ENCODE results near the gene LCN12. TPM values are rescaled to one million over a fixed set of nuclear protein-coding genes. Genes with fewer than 3 reads are reported as not detected.

The LCN12 gene
- total RNA-seq, 1 donor from 2014 or later: 1.2 TPM

- no peak overlapping the region for H3K4me3 ChIP-seq (ENCODE audit: low read depth, low read length)
- DNase-seq (ENCODE audit: low read depth): no peak
Observed at GRCh38 chr9:136927343-136928271, 24.5 kb upstream of the LCN12 start.

DNA sequence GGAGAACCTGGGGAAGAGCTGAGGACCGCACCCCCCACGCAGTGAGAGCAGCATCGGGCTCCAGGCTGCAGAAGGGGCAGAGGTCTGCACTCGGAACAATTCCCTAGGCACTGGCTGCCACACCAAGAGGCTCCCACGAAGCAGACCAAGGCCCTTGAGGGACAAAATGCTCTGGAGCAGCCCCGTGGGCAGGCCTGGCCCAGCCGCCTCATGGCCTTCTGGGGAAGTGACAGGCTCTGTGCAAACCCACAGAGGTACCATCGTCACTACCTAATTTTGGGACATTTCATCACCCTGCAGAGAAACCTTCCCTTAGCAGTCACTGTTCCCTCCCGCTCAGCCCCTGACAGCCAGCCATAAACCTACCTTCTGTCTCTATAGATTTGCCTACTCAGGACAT, 23.5 kb upstream of the LCN12 start:
- H3K4me3 ChIP-seq (ENCODE audit: low read depth, low read length): no peak overlapping the region
- TF ChIP-seq, protein P1, sequence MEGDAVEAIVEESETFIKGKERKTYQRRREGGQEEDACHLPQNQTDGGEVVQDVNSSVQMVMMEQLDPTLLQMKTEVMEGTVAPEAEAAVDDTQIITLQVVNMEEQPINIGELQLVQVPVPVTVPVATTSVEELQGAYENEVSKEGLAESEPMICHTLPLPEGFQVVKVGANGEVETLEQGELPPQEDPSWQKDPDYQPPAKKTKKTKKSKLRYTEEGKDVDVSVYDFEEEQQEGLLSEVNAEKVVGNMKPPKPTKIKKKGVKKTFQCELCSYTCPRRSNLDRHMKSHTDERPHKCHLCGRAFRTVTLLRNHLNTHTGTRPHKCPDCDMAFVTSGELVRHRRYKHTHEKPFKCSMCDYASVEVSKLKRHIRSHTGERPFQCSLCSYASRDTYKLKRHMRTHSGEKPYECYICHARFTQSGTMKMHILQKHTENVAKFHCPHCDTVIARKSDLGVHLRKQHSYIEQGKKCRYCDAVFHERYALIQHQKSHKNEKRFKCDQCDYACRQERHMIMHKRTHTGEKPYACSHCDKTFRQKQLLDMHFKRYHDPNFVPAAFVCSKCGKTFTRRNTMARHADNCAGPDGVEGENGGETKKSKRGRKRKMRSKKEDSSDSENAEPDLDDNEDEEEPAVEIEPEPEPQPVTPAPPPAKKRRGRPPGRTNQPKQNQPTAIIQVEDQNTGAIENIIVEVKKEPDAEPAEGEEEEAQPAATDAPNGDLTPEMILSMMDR (conservative IDR thresholded peaks at IDR 0.05; ENCODE audit: low read depth, low read length): no peak
- no peak for DNase-seq (ENCODE audit: low read depth)

More at GRCh38 chr9:136927343-136928271, 24.5 kb upstream of the LCN12 start:
- TF ChIP-seq, protein P1 (conservative IDR thresholded peaks at IDR 0.05; ENCODE audit: low read depth, low read length): no peak

- no peak overlapping the region for H3K4me3 ChIP-seq (ENCODE audit: low read depth, low read length)
- TF ChIP-seq, protein P1 (conservative IDR thresholded peaks at IDR 0.05; ENCODE audit: low read depth, low read length): no peak
- DNase-seq (ENCODE audit: low read depth): no peak
Observed at GRCh38 chr9:136930014-136930413, 22.1 kb upstream of the LCN12 start.

DNA sequence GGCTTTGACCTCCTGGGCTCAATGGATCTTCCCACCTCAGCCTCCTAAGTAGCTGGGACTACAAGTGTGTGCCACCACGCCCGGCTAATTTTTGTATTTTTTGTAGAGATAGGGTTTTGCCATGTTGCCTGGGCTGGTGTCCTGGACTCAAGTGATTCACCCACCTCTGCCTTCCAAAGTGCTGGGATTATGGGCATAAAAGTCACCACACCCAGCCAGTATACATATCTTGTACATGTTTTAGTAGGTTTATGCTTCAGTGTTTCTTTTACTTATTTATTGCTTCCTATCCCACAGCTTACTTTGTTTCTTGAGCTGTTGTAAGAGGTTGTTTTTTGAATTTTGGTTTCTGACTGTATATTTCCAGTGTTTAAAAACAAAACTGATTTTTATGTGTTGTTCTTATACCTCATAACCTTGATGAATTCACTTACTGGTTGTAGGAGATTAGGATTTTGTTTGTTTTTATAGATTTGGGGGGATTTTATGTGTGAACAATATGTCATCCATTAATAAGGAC, 20.4 kb upstream of the LCN12 start:
- TF ChIP-seq, protein P1 (conservative IDR thresholded peaks at IDR 0.05; ENCODE audit: low read depth, low read length): no peak
- no peak overlapping the region for H3K4me3 ChIP-seq (ENCODE audit: low read depth, low read length)
- DNase-seq (ENCODE audit: low read depth): no peak

DNA sequence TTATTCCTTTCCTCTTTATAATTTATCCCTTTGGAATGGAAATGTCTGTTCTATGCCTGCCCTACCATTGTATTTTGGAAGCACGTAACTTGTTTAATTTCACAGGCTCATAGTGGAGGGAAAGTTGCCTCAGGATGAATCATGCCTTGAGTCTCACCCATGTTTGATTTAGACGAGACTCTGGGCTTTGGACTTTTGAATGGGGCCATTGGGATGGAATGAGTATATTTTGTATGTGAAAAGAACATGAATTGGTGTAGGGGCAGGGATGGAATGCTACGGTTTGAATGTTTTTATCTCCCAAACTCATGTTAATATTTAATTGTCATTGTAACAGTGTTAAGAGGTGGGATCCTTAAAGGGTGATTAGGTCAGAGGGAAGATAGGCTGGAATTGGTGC, 17.8 kb upstream of the LCN12 start:
- DNase-seq (ENCODE audit: low read depth): no peak
- H3K4me3 ChIP-seq (ENCODE audit: low read depth, low read length): no peak overlapping the region
- TF ChIP-seq, protein P1 (conservative IDR thresholded peaks at IDR 0.05; ENCODE audit: low read depth, low read length): no peak

GRCh38 chr9:136935651-136936050, 16.4 kb upstream of the LCN12 start:
- TF ChIP-seq, protein P1 (conservative IDR thresholded peaks at IDR 0.05; ENCODE audit: low read depth, low read length): no peak
- DNase-seq (ENCODE audit: low read depth): no peak
- H3K4me3 ChIP-seq (ENCODE audit: low read depth, low read length): no peak overlapping the region

All from epithelial cell of proximal tubule (primary cell).